Measurements from ENCODE around the gene LRRC38. TPM values are rescaled to one million over a fixed set of nuclear protein-coding genes. Genes with fewer than 3 reads are reported as not detected.
"Not testable (repeated sequence)": the region's sequence is repeated elsewhere in the genome, so short reads cannot be mapped to it uniquely, and the experiment has no call there.

Gene LRRC38
- not detected in 2 replicates for total RNA-seq

- TF ChIP-seq, protein P1, sequence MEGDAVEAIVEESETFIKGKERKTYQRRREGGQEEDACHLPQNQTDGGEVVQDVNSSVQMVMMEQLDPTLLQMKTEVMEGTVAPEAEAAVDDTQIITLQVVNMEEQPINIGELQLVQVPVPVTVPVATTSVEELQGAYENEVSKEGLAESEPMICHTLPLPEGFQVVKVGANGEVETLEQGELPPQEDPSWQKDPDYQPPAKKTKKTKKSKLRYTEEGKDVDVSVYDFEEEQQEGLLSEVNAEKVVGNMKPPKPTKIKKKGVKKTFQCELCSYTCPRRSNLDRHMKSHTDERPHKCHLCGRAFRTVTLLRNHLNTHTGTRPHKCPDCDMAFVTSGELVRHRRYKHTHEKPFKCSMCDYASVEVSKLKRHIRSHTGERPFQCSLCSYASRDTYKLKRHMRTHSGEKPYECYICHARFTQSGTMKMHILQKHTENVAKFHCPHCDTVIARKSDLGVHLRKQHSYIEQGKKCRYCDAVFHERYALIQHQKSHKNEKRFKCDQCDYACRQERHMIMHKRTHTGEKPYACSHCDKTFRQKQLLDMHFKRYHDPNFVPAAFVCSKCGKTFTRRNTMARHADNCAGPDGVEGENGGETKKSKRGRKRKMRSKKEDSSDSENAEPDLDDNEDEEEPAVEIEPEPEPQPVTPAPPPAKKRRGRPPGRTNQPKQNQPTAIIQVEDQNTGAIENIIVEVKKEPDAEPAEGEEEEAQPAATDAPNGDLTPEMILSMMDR (IDR thresholded peaks at IDR 0.05): no peak
- ATAC-seq (ENCODE audit: low read depth) (no peak), DNase-seq (no peak)
- H3K4me1 Mint-ChIP-seq: peaks cover 2% of the 10 kb centered on the region
- H3K27ac Mint-ChIP-seq: no peak within 1 kb of the TSS
- CTCF ChIA-PET: no interaction called here
- intact Hi-C loops (cut with micrococcal nuclease): loop anchor here (10.0 kb wide), 1 partner anchor 151 kb away; no protein-coding TSS in a partner anchor
- H3K36me3 Mint-ChIP-seq (ENCODE audit: low read depth): no peaks in the 10 kb centered on the region
- H3K27me3 Mint-ChIP-seq: peaks cover 41% of the 10 kb centered on the region
- POLR2A ChIA-PET: no interaction called here
- no peak within 1 kb of the TSS for H3K4me3 Mint-ChIP-seq
- peaks cover under 1% of the 10 kb centered on the region for H3K9me3 Mint-ChIP-seq
These were observed at the start of gene LRRC38 for GRCh38 chr1:13513895-13514546. Gene LRRC38, minus strand, starts transcription at chr1:13514003. Its CDS starts 410 bp downstream, at chr1:13513593.

GRCh38 chr1:13562981-13563380 lies 49.2 kb upstream of the LRRC38 start:
- H3K4me3 Mint-ChIP-seq; intact Hi-C loops (cut with micrococcal nuclease); H3K27me3 Mint-ChIP-seq; H3K9me3 Mint-ChIP-seq; CTCF ChIA-PET; H3K4me1 Mint-ChIP-seq; POLR2A ChIA-PET; DNase-seq; ATAC-seq (ENCODE audit: low read depth); H3K36me3 Mint-ChIP-seq (ENCODE audit: low read depth); H3K27ac Mint-ChIP-seq: not testable (repeated sequence)

DNA sequence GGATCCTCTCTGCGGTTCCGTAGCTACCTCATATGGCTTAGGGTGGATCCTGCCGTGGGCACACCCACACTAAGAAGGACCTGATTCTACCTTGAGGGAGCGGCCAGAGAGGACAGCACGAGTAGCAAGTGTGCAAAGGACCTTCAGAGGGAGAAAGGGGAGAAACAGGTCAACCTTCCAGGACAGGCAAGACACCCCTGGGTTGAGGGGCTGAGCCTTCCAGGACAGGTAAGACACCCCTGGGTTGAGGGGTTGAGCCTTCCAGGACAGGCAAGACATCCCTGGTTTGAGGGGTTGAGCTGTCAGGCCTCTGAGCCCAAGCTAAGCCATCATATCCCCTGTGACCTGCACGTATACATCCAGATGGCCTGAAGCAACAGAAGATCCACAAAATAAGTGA lies 46.7 kb upstream of the LRRC38 start:
- CTCF ChIA-PET: no interaction called here
- ATAC-seq (ENCODE audit: low read depth) (no peak), DNase-seq (no peak)
- Mint-ChIP-seq H3K4me3 (no peak overlapping the region), H3K9me3 (no peaks in the 10 kb centered on the region), H3K4me1 (no peaks in the 10 kb centered on the region), H3K36me3 (ENCODE audit: low read depth) (no peaks in the 10 kb centered on the region), H3K27me3 (peaks cover 11% of the 10 kb centered on the region), H3K27ac (no peak overlapping the region)
- TF ChIP-seq, protein P1 (IDR thresholded peaks at IDR 0.05): no peak
- POLR2A ChIA-PET: no interaction called here
- intact Hi-C loops (cut with micrococcal nuclease): no loop called here

GRCh38 chr1:13556224-13556764 lies 42.5 kb upstream of the LRRC38 start:
- ChIA-PET POLR2A (no interaction called here), CTCF (no interaction called here)
- intact Hi-C loops (cut with micrococcal nuclease): no loop called here
- Mint-ChIP-seq H3K27me3 (peaks cover 9% of the 10 kb centered on the region), H3K4me1 (no peaks in the 10 kb centered on the region), H3K27ac (no peak overlapping the region), H3K9me3 (no peaks in the 10 kb centered on the region), H3K4me3 (no peak overlapping the region), H3K36me3 (ENCODE audit: low read depth) (no peaks in the 10 kb centered on the region)
- ATAC-seq (ENCODE audit: low read depth) (no peak), DNase-seq (no peak)
- TF ChIP-seq, protein P1 (IDR thresholded peaks at IDR 0.05): no peak

DNA sequence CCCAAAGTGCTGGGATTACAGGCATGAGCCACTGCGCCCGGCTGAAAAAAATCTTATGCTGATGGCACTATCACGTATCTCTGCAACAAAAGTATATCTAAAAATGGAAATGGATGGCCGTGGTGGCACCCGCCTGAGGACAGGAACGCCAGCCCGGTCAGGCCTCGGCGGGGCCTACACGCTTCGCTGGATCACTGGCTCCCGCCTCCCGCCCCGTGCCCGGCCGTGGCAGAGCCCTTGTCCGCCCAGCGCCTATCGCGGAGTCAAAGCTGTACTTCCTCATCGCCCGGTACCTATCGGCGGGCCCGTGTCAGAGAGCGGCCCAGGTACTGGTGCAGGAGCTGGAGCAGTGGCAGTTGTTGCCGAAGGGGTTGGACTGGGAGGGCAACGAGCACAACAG lies 41.0 kb upstream of the LRRC38 start:
- DNase-seq (no peak), ATAC-seq (ENCODE audit: low read depth) (no peak)
- H3K36me3 Mint-ChIP-seq (ENCODE audit: low read depth): no peaks in the 10 kb centered on the region
- no peaks in the 10 kb centered on the region for H3K9me3 Mint-ChIP-seq
- H3K4me1 Mint-ChIP-seq: no peaks in the 10 kb centered on the region
- ChIA-PET POLR2A (no interaction called here), CTCF (no interaction called here)
- H3K27ac Mint-ChIP-seq: no peak overlapping the region
- H3K27me3 Mint-ChIP-seq: peaks cover 9% of the 10 kb centered on the region
- TF ChIP-seq, protein P1 (IDR thresholded peaks at IDR 0.05): no peak
- intact Hi-C loops (cut with micrococcal nuclease): no loop called here
- no peak overlapping the region for H3K4me3 Mint-ChIP-seq
